Stimulated activated CD8-positive, alpha-beta memory T cell treated with anti-CD3 and anti-CD28 coated beads, Interleukin-15, amount 100 ng/mL, for 24 hours (primary cell): Measurements from ENCODE around the gene NODAL.

ENCODE experiments used
- DNase-seq: peaks from one replicate; pipeline ENCODE4 v3.0.0-alpha.2; 2020; ENCODE audit warnings: low read depth

The NODAL gene

GRCh38 chr10:70432561-70433263, 8.8 kb downstream of the NODAL start:
- DNase-seq = no peak

DNA sequence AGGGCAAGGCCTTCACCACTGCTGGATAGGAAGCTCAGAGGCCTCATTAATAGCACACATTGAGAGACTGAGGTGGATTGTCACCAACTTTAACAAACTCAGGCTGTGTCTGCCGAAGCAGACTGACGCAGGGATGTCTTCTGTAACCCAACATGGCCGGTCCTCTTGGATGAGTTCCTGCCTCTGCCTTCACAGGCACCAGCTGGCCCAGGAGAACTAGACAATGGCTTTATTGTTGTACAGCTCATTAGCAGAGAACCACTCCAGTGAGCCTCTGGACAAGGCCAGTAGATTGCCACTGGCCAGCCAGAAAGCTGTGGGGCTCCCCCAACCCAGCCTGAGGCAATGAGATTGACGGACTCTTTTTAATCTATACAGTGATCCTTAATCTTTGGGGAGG, 9.4 kb downstream of the NODAL start:
- DNase-seq = no peak

DNA sequence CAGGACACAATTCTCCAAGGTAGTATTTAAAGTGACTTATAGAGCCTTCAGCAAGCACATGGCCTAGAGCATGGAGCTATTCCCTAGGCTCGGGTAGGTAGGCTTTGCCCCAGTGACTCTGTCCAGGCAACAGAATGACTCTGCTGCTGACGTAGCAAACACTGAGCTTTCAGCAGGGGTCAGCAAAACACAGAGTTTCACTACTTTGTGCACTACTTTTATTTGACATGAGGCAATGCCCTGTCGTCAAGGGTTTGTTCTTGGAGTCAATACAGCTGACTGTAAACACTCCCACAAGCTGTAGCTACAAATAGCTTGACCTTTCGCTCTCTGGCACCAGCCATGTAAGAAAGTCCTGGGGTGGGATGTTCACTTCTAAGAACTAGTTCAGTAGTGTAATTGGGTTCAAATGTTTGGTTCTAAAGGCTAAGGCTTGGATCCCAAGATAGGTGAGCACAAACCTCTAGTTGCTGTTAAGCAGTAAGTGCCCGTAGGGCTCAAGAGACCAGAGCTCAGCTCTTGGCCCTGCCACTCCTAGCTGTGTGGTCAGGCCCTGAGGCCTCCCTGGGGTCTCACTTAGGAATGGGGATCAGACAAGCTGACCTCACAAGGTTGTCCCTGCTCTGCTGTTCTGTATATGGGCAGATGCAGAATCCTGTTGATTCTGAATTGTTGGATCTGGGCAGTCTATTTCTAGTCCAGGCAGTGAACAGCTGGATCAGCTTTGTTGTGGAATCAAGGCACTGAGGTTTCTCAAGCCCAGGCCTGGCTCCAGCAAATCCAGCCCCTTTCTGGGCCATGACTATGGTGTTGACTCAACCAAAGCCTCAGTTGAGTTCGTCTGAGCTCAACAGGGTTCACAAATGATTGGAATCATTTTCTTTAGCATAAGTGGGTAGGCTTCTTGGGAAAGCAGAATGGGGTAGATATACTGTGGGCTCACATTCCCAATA, 10.7 kb downstream of the NODAL start:
- no peak for DNase-seq

- no peak for DNase-seq
These were observed 14.7 kb downstream of the NODAL start for GRCh38 chr10:70426823-70427222.

GRCh38 chr10:70425096-70425495, 16.4 kb downstream of the NODAL start:
- DNase-seq = no peak

- no peak for DNase-seq
These were observed 17.2 kb downstream of the NODAL start for GRCh38 chr10:70424320-70424719.

DNA sequence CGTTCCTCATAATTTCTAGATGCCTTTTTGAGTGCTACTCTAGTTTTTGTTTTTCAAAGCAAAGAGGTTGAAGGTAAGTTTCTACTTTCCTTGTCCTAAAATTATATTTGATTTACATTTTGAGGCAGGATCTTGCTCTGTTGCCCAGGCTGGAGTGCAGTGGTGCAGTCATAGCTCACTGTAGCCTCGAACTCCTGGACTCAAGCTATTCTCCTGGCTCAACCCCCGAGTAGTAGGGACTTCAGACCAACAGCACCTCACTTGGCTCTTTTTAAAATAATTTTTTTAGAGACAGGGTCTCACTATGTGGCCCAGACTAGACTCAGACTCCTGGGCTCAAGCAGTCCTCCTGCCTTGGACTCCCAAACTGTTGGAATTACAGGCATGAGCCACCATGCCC, 22.8 kb downstream of the NODAL start:
- DNase-seq = no peak

- no peak for DNase-seq
These were observed 23.3 kb downstream of the NODAL start for GRCh38 chr10:70418229-70418628.

DNA sequence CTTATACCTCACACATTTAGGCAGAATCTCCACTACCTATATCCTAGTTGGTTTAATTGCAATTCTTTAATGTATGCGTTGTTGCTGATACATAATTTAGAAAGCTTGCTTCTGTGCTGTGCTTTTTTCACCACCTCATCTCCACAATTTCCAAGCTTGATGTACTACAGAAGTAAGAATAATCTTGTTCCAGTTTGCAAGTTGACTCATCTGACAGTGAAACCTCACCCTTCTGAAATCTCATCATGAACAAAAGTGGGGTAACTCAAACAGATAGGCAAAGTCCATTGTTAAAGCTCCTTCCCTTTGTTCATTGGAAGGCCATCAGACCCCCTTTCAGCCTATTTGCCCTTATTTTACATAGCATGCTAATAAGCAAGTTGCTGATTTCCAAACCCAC, 23.9 kb downstream of the NODAL start:
- DNase-seq = no peak

GRCh38 chr10:70412356-70412755, 29.1 kb downstream of the NODAL start:
- DNase-seq = no peak

- no peak for DNase-seq
These were observed 30.9 kb downstream of the NODAL start for GRCh38 chr10:70410608-70411007.

DNA sequence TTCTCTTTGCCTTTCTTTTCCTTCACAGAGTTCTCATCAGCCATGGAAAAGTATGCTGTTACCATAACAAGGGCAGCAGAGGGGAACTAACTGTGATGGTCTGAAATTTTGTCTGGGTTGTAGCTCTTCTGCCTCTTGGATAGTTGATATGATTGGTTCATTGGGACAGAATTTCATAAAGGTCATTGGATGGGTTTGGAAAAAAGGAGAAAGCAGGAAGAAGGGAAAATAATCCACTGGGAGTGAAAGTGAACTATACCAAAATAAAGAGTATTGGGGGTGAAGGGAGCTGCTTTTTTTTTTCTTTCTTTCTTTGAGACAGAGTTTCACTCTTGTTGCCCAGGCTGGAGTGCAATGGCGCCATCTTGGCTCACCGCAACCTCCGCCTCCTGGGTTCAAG, 31.7 kb downstream of the NODAL start:
- no peak for DNase-seq

GRCh38 chr10:70405037-70405824, 36.2 kb downstream of the NODAL start:
- no peak for DNase-seq

- no peak for DNase-seq
These were observed 36.8 kb downstream of the NODAL start for GRCh38 chr10:70404787-70405036.

- peak; percentile 100 for DNase-seq
These were observed 37.3 kb downstream of the NODAL start, which contains the start of gene EIF4EBP2 for GRCh38 chr10:70404036-70404786. Gene EIF4EBP2 (plus strand): TSS chr10:70404145. CDS start chr10:70404402, 257 bp downstream.

DNA sequence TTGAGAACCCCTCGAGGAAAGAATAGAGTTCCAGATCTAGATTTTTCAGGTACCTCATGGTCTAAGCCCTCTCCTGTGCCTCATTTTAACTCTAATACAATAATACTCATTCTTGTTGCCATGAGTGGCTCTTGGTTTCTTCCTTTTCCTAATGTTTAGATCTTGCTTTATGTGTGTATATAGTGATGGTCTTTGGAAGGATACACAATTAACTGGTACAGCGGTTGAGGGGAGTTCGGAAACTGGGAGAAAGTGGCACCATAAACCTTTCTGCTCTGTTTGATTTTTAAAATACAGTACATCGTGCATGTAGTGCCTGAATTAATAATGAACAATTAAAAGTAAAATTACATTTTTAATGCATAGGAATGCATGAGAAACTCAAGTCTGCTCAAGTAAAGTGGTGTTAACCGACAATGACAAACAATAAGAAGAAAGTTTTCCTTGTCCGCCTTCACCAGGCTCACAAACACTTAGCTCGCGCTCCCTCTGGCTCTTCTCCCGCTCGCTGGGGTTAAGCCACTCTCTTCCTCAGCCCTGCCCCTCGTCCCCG, 37.9 kb downstream of the NODAL start:
- DNase-seq = no peak

GRCh38 chr10:70399177-70399576, 42.3 kb downstream of the NODAL start:
- no peak for DNase-seq

DNA sequence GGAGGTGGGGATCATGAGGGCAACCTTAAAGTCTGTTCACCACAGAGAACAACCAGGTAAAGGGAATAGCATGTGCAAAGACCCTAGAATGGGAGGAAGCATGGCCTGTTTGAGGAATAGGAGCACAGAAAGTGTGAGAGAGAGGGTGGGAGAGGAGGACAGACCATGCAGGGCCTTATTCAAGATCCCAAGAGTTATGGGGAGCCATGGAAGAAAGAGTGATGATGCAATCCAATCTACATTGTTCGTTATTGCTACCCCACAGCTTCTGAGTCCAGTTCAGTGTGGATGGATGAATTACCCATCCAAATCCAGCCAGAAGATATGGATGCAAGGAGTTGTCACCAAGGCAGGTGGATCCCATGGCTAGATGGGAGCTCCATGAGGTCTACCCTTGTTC, 45.3 kb downstream of the NODAL start:
- no peak for DNase-seq

GRCh38 chr10:70391654-70392053, 49.8 kb downstream of the NODAL start:
- no peak for DNase-seq
